Body of pancreas (tissue), 4 donors: ENCODE measurements around the gene CTDSPL. TPM values are rescaled to one million over a fixed set of nuclear protein-coding genes. Genes with fewer than 3 reads are reported as not detected.

Experiments used
- ATAC-seq: fragments of 150-250 bp; one replicate; pipeline ENCODE4 v1.9.1; 2016
- DNase-seq, 4 donors: peaks; one replicate each; pipeline ENCODE4 v3.0.0-alpha.2; 2019
- H3K27ac ChIP-seq, 4 donors: fragments of 200-600 bp; sonication (generic); 1 replicate in 3 of 4; 2 replicates in 1 of 4; pipeline versions ENCODE4 v1.5.1 to v1.6.1; 2016 to 2019; ENCODE audit warnings: mild to moderate bottlenecking in 1 of 4, mixed read lengths in 1 of 4, moderate library complexity in 1 of 4
- H3K27me3 ChIP-seq, 2 donors: fragments of 200-600 bp; sonication (generic); one replicate each; pipeline ENCODE4 v1.6.0; 2016; ENCODE audit warnings: mild to moderate bottlenecking in 1 of 2
- H3K36me3 ChIP-seq, 2 donors: fragments of 200-600 bp; sonication (generic); replicated peaks in 1 of 2; 2 replicates each; pipeline ENCODE4 v1.5.1; 2016; ENCODE audit warnings: low read depth in 2 of 2; ENCODE audit not compliant: insufficient read depth in 1 of 2
- H3K4me1 ChIP-seq: fragments of 200-600 bp; sonication (generic); one replicate; pipeline ENCODE4 v1.6.0; 2016
- H3K4me3 ChIP-seq, 2 donors: fragments of 200-600 bp; sonication (generic); 1 replicate in 1 of 2; 2 replicates in 1 of 2; pipeline ENCODE4 v1.5.1; 2016 to 2019
- H3K9me3 ChIP-seq, 3 donors: fragments of 200-600 bp; sonication (generic); 1 replicate in 2 of 3; 2 replicates in 1 of 3; pipeline ENCODE4 v1.5.1; 2016
- CTCF ChIP-seq, 7 experiments: fragments of 450-650 bp in 4 of 7; fragments of 200-600 bp in 3 of 7; sonication (generic) in 3 of 7; IDR thresholded peaks; one replicate each; pipeline ENCODE4 v1.5.1; 2016 to 2019; ENCODE audit warnings: antibody characterized with exemption in 7 of 7
- POLR2A ChIP-seq, 3 donors: fragments of 450-650 bp; IDR thresholded peaks; one replicate each; pipeline ENCODE4 v1.6.1; 2016; ENCODE audit warnings: antibody characterized with exemption in 3 of 3, mild to moderate bottlenecking in 2 of 3
- WGBS, 2 donors: methylation state at CpG; one replicate each; pipeline ENCODE4 v1.1.5; 2017; 5-methylcytosine and 5-hydroxymethylcytosine counted together
- intact Hi-C: fragments of 100-400 bp; cut with DNase I; formaldehyde crosslinking; loops from one replicate; pipeline ENCODE4 v1.15.1; 2023
- total RNA-seq, 2 donors: library from RNA; depleted of rRNA; stranded (reverse); fragments of >200 nt; gene quantifications; one replicate each; pipeline ENCODE4 v1.1.0, GENCODE V29; 2016

CTDSPL gene
- total RNA-seq, 2 donors from 2014 or later: 23.6 to 25.4 TPM

- no peaks in the 10 kb centered on the region for H3K36me3 ChIP-seq
- TF ChIP-seq POLR2A (IDR thresholded peaks at IDR 0.05) (no peak), CTCF (IDR thresholded peaks at IDR 0.05) (no peak)
- peaks cover 10% of the 10 kb centered on the region for H3K4me1 ChIP-seq
- H3K27me3 ChIP-seq: no peaks in the 10 kb centered on the region
- H3K27ac ChIP-seq: no peak overlapping the region
- DNase-seq (no peak), ATAC-seq (no peak)
- WGBS, 2 donors: 53 to 65% methylated on average over 2 of the region's 2 CpGs
- no peaks in the 10 kb centered on the region for H3K9me3 ChIP-seq
- intact Hi-C loops: no loop called here
- no peak overlapping the region for H3K4me3 ChIP-seq
Measured at GRCh38 chr3:37885814-37886213, 24.1 kb downstream of the CTDSPL start.

- DNase-seq: no peak
- no peak overlapping the region for H3K4me3 ChIP-seq
- H3K4me1 ChIP-seq: peaks cover 15% of the 10 kb centered on the region
- intact Hi-C loops: no loop called here
- H3K9me3 ChIP-seq: no peaks in the 10 kb centered on the region
- TF ChIP-seq POLR2A (IDR thresholded peaks at IDR 0.05) (no peak), CTCF (IDR thresholded peaks at IDR 0.05) (no peak)
- no peak for ATAC-seq
- no peaks in the 10 kb centered on the region for H3K36me3 ChIP-seq
- 94 to 96% methylated on average over 1 of the region's 1 CpG for WGBS, 2 donors
- no peak overlapping the region for H3K27ac ChIP-seq
- no peaks in the 10 kb centered on the region for H3K27me3 ChIP-seq
Measured at GRCh38 chr3:37886395-37886794, 24.7 kb downstream of the CTDSPL start.

DNA sequence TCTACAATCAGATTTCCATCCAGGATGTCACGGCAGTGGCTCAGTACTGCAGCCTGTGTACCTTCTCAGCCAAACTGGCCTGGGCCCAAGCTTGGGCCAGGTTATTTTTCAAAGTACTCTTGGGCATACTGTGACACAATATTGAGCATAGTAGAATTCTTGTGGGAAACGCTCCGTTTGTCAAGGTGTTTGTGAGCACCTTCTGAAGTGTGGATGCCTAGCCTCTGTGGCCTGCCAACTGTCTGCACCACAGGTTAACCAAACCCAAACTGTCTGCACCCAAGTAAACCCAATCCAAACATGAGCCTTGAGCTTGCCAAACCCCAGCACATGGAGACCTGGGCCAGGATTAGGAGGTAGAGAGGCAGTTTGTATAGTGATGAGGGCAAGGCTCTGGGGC is 25.4 kb downstream of the CTDSPL start:
- no peaks in the 10 kb centered on the region for H3K9me3 ChIP-seq
- H3K36me3 ChIP-seq: no peaks in the 10 kb centered on the region
- peaks cover 15% of the 10 kb centered on the region for H3K4me1 ChIP-seq
- 48 to 66% methylated on average over 3 of the region's 3 CpGs for whole genome bisulfite sequencing, 2 donors
- no peaks in the 10 kb centered on the region for H3K27me3 ChIP-seq
- intact Hi-C loops: no loop called here
- H3K27ac ChIP-seq: no peak overlapping the region
- no peak overlapping the region for H3K4me3 ChIP-seq
- DNase-seq: peak in 2 of 4 donors; percentile 22 to 35
- ATAC-seq: no peak
- TF ChIP-seq CTCF (IDR thresholded peaks at IDR 0.05) (no peak), POLR2A (IDR thresholded peaks at IDR 0.05) (no peak)

- Histone ChIP-seq H3K27me3 (no peaks in the 10 kb centered on the region), H3K4me3 (no peak overlapping the region), H3K36me3 (no peaks in the 10 kb centered on the region), H3K27ac (no peak overlapping the region), H3K9me3 (no peaks in the 10 kb centered on the region), H3K4me1 (peaks cover 23% of the 10 kb centered on the region)
- no peak for ATAC-seq
- intact Hi-C loops: no loop called here
- TF ChIP-seq CTCF (IDR thresholded peaks at IDR 0.05): no peak
- no peak for TF ChIP-seq POLR2A (IDR thresholded peaks at IDR 0.05)
- WGBS, 2 donors: 77 to 80% methylated on average over 4 of the region's 4 CpGs
- no peak for DNase-seq
Measured at GRCh38 chr3:37887824-37888223, 26.1 kb downstream of the CTDSPL start.

DNA sequence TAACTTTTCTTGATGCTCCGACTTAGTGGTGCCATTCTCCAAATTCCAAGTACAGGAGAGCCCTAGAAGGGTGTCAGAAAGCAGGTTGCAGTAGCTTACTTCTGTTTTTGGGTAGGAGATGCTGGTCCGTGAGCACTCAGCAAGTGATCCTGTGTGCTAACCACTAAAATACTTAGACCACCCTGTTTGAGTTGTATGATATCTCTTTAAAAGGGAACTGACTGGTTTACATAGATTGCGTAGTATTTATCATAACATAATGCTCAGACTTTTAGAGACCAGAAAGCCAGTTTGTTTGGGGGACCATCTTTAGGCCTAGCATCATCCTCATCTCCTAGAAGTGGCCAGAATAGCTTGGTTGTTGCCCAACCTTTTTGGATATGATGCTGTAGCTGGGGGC is 26.7 kb downstream of the CTDSPL start:
- Histone ChIP-seq H3K4me1 (peaks cover 29% of the 10 kb centered on the region), H3K9me3 (no peaks in the 10 kb centered on the region), H3K27me3 (no peaks in the 10 kb centered on the region), H3K4me3 (no peak overlapping the region), H3K27ac (no peak overlapping the region), H3K36me3 (no peaks in the 10 kb centered on the region)
- WGBS, 2 donors: 86 to 87% methylated on average over 3 of the region's 3 CpGs
- no peak for ATAC-seq
- TF ChIP-seq POLR2A (IDR thresholded peaks at IDR 0.05): no peak
- TF ChIP-seq CTCF (IDR thresholded peaks at IDR 0.05): no peak
- no peak for DNase-seq
- intact Hi-C loops: no loop called here
